BE2C (cell line): ENCODE results near the gene VBP1.

Source experiments
- DNase-seq: peaks from one replicate; pipeline ENCODE4 v3.0.0-alpha.2; 2020
- H3K27me3 ChIP-seq: fragments of 250-450 bp; sonication (Bioruptor Pico); 2 replicates; pipeline ENCODE4 v1.5.1; 2020; ENCODE audit warnings: mild to moderate bottlenecking
- H3K36me3 ChIP-seq: fragments of 250-450 bp; sonication (Bioruptor Pico); 2 replicates; pipeline ENCODE4 v1.5.1; 2020; ENCODE audit warnings: mild to moderate bottlenecking
- H3K4me1 ChIP-seq: fragments of 250-450 bp; sonication (Bioruptor Pico); 2 replicates; pipeline ENCODE4 v1.5.1; 2020
- H3K4me3 ChIP-seq: 2 replicates; pipeline ENCODE4 v1.5.1; 2011; ENCODE audit warnings: low read depth, low read length
- H3K9me3 ChIP-seq: fragments of 250-450 bp; sonication (Bioruptor Pico); 2 replicates; pipeline ENCODE4 v1.5.1; 2020
- TF ChIP-seq, protein P1 (sequence below): IDR thresholded peaks from 2 replicates; pipeline ENCODE4 v1.5.1; 2012; ENCODE audit warnings: mild to moderate bottlenecking, low read depth, low read length

Gene VBP1

DNA sequence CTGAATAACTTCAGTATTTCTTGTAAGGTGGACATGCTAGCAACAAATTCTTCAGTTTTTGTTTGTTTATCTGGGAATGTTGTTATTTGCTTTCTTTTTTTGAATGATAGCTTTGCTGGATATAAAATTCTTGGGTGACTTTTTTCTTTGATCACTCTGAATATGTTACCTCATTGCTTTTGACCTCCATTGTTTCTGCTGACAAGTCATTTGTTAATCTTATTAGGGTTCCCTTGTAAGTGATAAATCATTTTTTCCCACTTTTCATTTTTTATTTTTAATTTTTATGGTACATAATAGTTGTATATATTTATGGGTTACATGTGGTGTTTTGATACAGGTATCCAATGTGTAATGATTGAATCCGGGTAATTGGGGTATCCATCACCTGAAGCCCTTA, 54.7 kb downstream of the VBP1 start:
- TF ChIP-seq, protein P1, sequence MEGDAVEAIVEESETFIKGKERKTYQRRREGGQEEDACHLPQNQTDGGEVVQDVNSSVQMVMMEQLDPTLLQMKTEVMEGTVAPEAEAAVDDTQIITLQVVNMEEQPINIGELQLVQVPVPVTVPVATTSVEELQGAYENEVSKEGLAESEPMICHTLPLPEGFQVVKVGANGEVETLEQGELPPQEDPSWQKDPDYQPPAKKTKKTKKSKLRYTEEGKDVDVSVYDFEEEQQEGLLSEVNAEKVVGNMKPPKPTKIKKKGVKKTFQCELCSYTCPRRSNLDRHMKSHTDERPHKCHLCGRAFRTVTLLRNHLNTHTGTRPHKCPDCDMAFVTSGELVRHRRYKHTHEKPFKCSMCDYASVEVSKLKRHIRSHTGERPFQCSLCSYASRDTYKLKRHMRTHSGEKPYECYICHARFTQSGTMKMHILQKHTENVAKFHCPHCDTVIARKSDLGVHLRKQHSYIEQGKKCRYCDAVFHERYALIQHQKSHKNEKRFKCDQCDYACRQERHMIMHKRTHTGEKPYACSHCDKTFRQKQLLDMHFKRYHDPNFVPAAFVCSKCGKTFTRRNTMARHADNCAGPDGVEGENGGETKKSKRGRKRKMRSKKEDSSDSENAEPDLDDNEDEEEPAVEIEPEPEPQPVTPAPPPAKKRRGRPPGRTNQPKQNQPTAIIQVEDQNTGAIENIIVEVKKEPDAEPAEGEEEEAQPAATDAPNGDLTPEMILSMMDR = no peak
- no peaks in the 10 kb centered on the region for H3K27me3 ChIP-seq
- H3K4me1 ChIP-seq = no peaks in the 10 kb centered on the region
- no peak for DNase-seq
- no peak overlapping the region for H3K4me3 ChIP-seq
- no peaks in the 10 kb centered on the region for H3K9me3 ChIP-seq
- H3K36me3 ChIP-seq = no peaks in the 10 kb centered on the region

DNA sequence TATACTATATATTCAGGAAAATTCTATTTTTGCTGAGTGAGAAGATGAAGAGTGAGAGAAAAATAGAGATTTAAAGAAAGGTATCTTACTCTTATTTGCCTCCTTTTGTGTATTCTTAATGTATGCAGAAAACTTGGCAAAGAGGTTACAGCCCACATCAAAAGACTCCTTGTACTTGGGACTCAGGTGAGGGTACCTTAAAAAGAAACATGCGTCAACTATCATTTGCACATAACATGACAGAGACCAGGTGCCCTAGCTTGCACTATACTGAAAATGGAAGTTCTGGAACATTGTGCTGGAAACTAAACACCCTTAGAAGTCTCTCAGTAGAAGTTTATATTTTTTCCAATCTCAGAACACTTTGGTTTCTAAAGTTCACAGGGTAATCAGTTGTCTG, 63.6 kb downstream of the VBP1 start:
- Histone ChIP-seq H3K27me3 (no peaks in the 10 kb centered on the region), H3K36me3 (no peaks in the 10 kb centered on the region), H3K4me1 (no peaks in the 10 kb centered on the region), H3K4me3 (no peak overlapping the region), H3K9me3 (no peaks in the 10 kb centered on the region)
- DNase-seq = no peak
- TF ChIP-seq, protein P1 = no peak
